Measurements from ENCODE around the gene MTHFD1L. TPM values are rescaled to one million over a fixed set of nuclear protein-coding genes. Genes with fewer than 3 reads are reported as not detected.
"Not testable (repeated sequence)": the region's sequence is repeated elsewhere in the genome, so short reads cannot be mapped to it uniquely, and the experiment has no call there.

The MTHFD1L gene
- total and polyA plus RNA-seq, 7 donors, result 0.60 to 17.9 (median 3.0) TPM

DNA sequence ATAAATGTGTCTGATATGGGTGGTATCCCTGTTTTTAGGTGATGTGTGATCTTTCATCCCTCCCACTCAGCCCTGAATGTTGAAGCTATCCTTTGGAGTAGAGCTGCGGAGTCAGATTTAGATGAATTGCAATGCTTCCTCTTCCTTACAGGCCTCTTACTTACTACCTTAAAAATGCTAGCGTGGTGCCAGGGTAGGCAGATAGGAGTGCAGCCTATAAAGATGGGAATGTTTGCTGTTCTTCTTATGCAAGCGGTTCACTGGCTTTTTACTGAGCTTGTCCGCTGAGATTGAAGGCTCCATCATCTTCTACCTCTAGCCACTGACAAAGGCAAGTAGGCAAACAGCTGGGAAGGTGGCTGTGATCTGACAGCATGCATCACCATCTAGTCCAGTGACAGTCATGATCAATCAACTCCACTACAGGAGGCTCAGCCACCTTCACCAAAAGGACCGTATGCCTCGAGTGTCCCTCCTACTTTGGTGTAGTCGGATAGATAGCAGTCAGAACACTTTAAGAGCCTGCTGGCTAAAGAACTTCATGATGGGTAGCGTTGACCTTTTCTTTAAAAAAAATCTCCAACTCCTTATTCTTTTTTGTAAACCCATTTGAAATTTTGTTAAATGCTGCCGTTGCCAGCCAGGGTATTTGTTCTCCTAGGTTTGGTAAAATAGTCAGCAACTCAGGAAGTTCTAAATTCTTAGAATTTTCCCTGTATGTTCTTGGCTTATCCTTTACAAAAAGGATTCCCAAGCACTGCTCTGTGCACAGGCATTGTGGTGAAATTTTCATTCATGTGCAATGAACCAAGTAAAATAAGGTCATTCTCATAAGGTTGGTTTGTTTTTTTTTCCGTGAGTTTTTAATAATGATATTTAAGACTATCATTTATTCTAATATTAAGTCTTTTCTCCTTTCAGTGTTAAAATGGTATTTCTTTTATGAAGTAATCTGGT lies 169.6 kb downstream of the MTHFD1L start:
- Histone ChIP-seq H3K36me3 (no peaks in the 10 kb centered on the region), H3K27me3 (no peaks in the 10 kb centered on the region), H3K9me3 (no peaks in the 10 kb centered on the region), H3K27ac (peak overlapping the region in 3 of 4 donors; percentile 16 to 90 (median 44)), H3K4me3 (no peak overlapping the region), H3K4me1 (peaks cover 0 to 20% (median 12%) of the 10 kb centered on the region in 4 donors)
- no peak for DNase-seq
- intact Hi-C loops (cut with DNase I), result loop anchor here (5.0 kb wide), 1 partner anchor 202 kb away; the partner anchor contains the start of gene AKAP12
- TF ChIP-seq, protein P1, sequence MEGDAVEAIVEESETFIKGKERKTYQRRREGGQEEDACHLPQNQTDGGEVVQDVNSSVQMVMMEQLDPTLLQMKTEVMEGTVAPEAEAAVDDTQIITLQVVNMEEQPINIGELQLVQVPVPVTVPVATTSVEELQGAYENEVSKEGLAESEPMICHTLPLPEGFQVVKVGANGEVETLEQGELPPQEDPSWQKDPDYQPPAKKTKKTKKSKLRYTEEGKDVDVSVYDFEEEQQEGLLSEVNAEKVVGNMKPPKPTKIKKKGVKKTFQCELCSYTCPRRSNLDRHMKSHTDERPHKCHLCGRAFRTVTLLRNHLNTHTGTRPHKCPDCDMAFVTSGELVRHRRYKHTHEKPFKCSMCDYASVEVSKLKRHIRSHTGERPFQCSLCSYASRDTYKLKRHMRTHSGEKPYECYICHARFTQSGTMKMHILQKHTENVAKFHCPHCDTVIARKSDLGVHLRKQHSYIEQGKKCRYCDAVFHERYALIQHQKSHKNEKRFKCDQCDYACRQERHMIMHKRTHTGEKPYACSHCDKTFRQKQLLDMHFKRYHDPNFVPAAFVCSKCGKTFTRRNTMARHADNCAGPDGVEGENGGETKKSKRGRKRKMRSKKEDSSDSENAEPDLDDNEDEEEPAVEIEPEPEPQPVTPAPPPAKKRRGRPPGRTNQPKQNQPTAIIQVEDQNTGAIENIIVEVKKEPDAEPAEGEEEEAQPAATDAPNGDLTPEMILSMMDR (IDR thresholded peaks at IDR 0.05), result no peak
- no peak for TF ChIP-seq POLR2A (IDR thresholded peaks at IDR 0.05)
- no peak for TF ChIP-seq EP300 (IDR thresholded peaks at IDR 0.05)
- WGBS, 2 donors, result 96 to 98% methylated on average over 10 of the region's 10 CpGs

DNA sequence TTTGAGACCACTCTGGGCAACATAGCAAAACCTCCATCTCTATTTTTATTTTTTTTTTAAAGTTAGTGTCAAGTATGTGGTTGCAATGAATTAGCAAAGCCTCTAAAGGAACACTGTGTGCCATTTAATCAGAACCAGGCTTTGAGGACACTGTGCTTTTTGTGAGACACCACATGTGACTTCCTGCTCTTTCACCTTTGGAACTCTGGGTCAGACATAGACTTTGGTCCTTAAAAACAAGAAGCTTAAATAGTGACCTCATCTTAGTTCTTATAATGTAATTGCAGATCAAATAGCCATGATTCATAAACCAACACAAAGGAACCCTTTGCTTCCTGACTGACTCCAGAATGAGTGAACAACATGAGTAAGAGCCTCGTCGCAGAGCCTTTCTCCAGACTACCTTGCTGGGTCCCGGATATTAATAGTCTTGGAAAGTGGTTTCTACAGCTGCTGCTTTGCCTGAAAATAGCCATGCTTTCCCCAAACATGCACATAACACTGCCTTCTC lies 170.8 kb downstream of the MTHFD1L start:
- H3K27me3 ChIP-seq; H3K36me3 ChIP-seq; H3K4me3 ChIP-seq; H3K9me3 ChIP-seq; intact Hi-C loops (cut with DNase I): not testable (repeated sequence)
- WGBS, 2 donors, result 17 to 54% methylated on average over 3 of the region's 3 CpGs
- peak in 2 of 4 donors; percentile 43 to 45 for TF ChIP-seq POLR2AphosphoS5 (IDR thresholded peaks at IDR 0.05)
- peak in 1 of 4 donors; percentile 69 for TF ChIP-seq EP300 (IDR thresholded peaks at IDR 0.05)
- peaks cover 0 to 22% (median 14%) of the 10 kb centered on the region in 4 donors for H3K4me1 ChIP-seq
- H3K27ac ChIP-seq, result peak overlapping the region; percentile 44 to 90 (median 49)
- peak; percentile 34 for DNase-seq

DNA sequence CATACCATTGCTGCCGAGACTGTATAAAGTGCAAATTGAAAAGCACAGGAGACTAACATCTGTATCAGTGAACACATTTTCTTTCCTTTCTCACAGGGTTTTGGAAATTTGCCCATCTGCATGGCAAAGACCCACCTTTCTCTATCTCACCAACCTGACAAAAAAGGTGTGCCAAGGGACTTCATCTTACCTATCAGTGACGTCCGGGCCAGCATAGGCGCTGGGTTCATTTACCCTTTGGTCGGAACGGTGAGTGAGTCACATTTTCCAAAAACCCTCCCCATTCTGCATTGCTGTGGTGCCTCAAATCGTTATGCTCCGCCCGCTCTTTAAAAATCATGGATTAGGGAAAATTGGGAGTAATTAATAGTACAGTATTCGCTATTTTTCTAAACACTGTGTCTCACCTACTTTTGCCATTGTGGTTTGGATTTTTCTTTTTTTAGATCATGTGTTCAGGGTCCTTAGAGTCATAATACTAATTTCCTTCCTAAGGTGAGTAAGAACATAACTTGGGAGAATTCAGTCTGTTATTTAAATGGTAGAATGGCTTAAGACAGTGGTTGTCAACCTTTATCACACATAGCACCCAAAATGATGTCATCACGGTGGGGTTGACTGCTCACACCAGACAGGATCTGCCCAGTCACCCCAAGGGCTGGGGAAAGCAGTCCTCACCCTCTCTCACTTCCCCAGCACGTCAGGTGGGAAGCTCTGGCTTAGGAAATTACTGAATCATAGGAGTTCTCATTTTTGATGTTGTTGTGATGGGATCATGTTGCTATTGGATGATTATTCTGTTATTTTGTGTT lies 171.6 kb downstream of the MTHFD1L start:
- no peak for TF ChIP-seq EP300 (IDR thresholded peaks at IDR 0.05)
- no peak for TF ChIP-seq POLR2A (IDR thresholded peaks at IDR 0.05)
- TF ChIP-seq, protein P1 (IDR thresholded peaks at IDR 0.05), result no peak
- no peak for TF ChIP-seq POLR2AphosphoS5 (IDR thresholded peaks at IDR 0.05)
- H3K4me1 ChIP-seq, result peaks cover 0 to 27% (median 18%) of the 10 kb centered on the region in 4 donors
- H3K9me3 ChIP-seq, result no peaks in the 10 kb centered on the region
- intact Hi-C loops (cut with DNase I), result no loop called here
- no peak overlapping the region for H3K4me3 ChIP-seq
- 86 to 90% methylated on average over 12 of the region's 12 CpGs for WGBS, 2 donors
- H3K27me3 ChIP-seq, result no peaks in the 10 kb centered on the region
- H3K36me3 ChIP-seq, result no peaks in the 10 kb centered on the region
- H3K27ac ChIP-seq, result peak overlapping the region; percentile 44 to 90 (median 49)
- DNase-seq, result no peak

DNA sequence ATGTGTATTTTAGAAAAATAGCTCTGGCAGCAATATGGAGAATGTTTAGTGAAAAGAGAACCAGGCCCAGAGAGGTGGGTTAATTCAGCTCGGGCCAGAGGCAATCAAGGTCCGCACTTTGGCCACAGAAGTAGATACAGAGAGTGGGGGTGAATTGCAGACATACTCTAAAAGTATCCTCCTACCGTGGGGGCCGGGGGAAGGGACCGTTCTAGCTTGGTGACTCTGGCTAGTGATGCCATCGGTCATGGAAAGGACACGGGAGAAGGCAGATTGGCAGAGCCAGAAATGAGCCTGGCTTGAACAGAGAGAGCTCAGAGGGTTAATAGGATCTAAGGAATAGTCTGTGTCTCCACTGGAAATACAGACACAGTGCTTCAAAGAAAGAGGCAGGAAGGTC lies 173.1 kb downstream of the MTHFD1L start:
- intact Hi-C loops (cut with DNase I), result no loop called here
- WGBS, 2 donors, result 93 to 94% methylated on average over 7 of the region's 7 CpGs
- Histone ChIP-seq H3K4me1 (peaks cover 0 to 36% (median 18%) of the 10 kb centered on the region in 4 donors), H3K4me3 (no peak overlapping the region), H3K36me3 (no peaks in the 10 kb centered on the region), H3K9me3 (no peaks in the 10 kb centered on the region), H3K27ac (peak overlapping the region in 1 of 4 donors; percentile 90), H3K27me3 (no peaks in the 10 kb centered on the region)
- DNase-seq, result no peak
- TF ChIP-seq EP300 (IDR thresholded peaks at IDR 0.05) (no peak), POLR2A (IDR thresholded peaks at IDR 0.05) (no peak), POLR2AphosphoS5 (IDR thresholded peaks at IDR 0.05) (no peak)
- TF ChIP-seq, protein P1 (IDR thresholded peaks at IDR 0.05), result no peak
